NCI-H187 treated with DMSO at 0.1 percent for 48 hours (cell line): ENCODE results near the gene SLC4A2.

ENCODE experiments used
- DNase-seq: peaks from one replicate; lab custom pipeline; 2025; lab: John Stamatoyannopoulos, UW

Gene SLC4A2

GRCh38 chr7:151095828-151096475, 36.6 kb downstream of the SLC4A2 start:
- DNase-seq, result no peak

GRCh38 chr7:151099486-151100211, 40.3 kb downstream of the SLC4A2 start:
- DNase-seq, result no peak

GRCh38 chr7:151100921-151101320, 41.5 kb downstream of the SLC4A2 start:
- DNase-seq, result no peak

GRCh38 chr7:151101621-151102396, 42.4 kb downstream of the SLC4A2 start:
- DNase-seq, result no peak

- no peak for DNase-seq
Observed at GRCh38 chr7:151102991-151103390, 43.6 kb downstream of the SLC4A2 start.

GRCh38 chr7:151103973-151104372, 44.6 kb downstream of the SLC4A2 start:
- no peak for DNase-seq

GRCh38 chr7:151104411-151105235, 45.2 kb downstream of the SLC4A2 start:
- no peak for DNase-seq

- DNase-seq, result no peak
Observed at GRCh38 chr7:151107882-151108281, 48.5 kb downstream of the SLC4A2 start.

GRCh38 chr7:151109094-151110048, 50.0 kb downstream of the SLC4A2 start:
- DNase-seq, result no peak

- no peak for DNase-seq
Observed at GRCh38 chr7:151110236-151110940, 51.0 kb downstream of the SLC4A2 start.

GRCh38 chr7:151110941-151111645, 51.7 kb downstream of the SLC4A2 start:
- no peak for DNase-seq

- DNase-seq, result no peak
Observed at GRCh38 chr7:151113344-151114150, 54.2 kb downstream of the SLC4A2 start.

- DNase-seq, result no peak
Observed at GRCh38 chr7:151114151-151115090, 55.0 kb downstream of the SLC4A2 start.

GRCh38 chr7:151115121-151115835, 55.9 kb downstream of the SLC4A2 start:
- no peak for DNase-seq

- no peak for DNase-seq
Observed at GRCh38 chr7:151115836-151116418, 56.5 kb downstream of the SLC4A2 start.

- DNase-seq, result no peak
Observed at GRCh38 chr7:151116603-151117440, 57.4 kb downstream of the SLC4A2 start.
